Cardiac muscle cell (in vitro differentiated cells and primary cell): ENCODE data around the gene VPS54. TPM values are rescaled to one million over a fixed set of nuclear protein-coding genes. Genes with fewer than 3 reads are reported as not detected.

ENCODE experiments used
- DNase-seq, 2 donors: peaks; one replicate each; pipeline versions ENCODE4 v3.0.0 to v3.0.0-alpha.2; 2010 to 2017; ENCODE audit warnings: low read depth in 1 of 2, low spot score in 1 of 2
- H3K27ac ChIP-seq: fragments of 200-600 bp; sonication (generic); 2 replicates; pipeline ENCODE4 v1.5.1; 2016
- H3K27me3 ChIP-seq: fragments of 200-600 bp; sonication (generic); 2 replicates; pipeline ENCODE4 v1.6.0; 2016; ENCODE audit warnings: control low read depth
- H3K36me3 ChIP-seq: fragments of 200-600 bp; sonication (generic); 2 replicates; pipeline ENCODE4 v1.5.1; 2016; ENCODE audit warnings: control low read depth
- H3K4me1 ChIP-seq: fragments of 200-600 bp; sonication (generic); 2 replicates; pipeline ENCODE4 v1.8.1; 2017; ENCODE audit warnings: low read depth, mild to moderate bottlenecking, mixed run types
- H3K4me3 ChIP-seq: fragments of 200-600 bp; sonication (generic); 2 replicates; pipeline ENCODE4 v1.5.1; 2016; ENCODE audit warnings: mild to moderate bottlenecking
- H3K9me3 ChIP-seq: fragments of 200-600 bp; sonication (generic); 2 replicates; pipeline ENCODE4 v1.5.1; 2017; ENCODE audit warnings: low read depth, mild to moderate bottlenecking, control low read depth
- CTCF ChIP-seq: IDR thresholded peaks from 2 replicates; pipeline ENCODE4 v1.5.1; 2012; ENCODE audit warnings: low read depth, mild to moderate bottlenecking, low read length
- polyA plus RNA-seq: library from polyadenylated mRNA; unstranded; fragments of >200 nt; fragmentation: Nextera tagmentation; extraction: Ambion mirVana; gene quantifications from 2 replicates; pipeline ENCODE4 v1.2.1, GENCODE V29; 2016
- total RNA-seq: library from RNA; depleted of rRNA; stranded (reverse); fragments of >200 nt; gene quantifications from 2 replicates; pipeline ENCODE4 v1.2.3, GENCODE V29; 2016

Gene VPS54
- total and polyA plus RNA-seq, 2 experiments from 2014 or later: 18.7 to 22.4 TPM

- no peak overlapping the region for H3K4me3 ChIP-seq
- no peak for TF ChIP-seq CTCF
- DNase-seq: no peak
- H3K27ac ChIP-seq: no peak overlapping the region
- H3K4me1 ChIP-seq: peaks cover 2% of the 10 kb centered on the region
- H3K9me3 ChIP-seq: no peaks in the 10 kb centered on the region
- no peaks in the 10 kb centered on the region for H3K36me3 ChIP-seq
- no peaks in the 10 kb centered on the region for H3K27me3 ChIP-seq
These were observed 4.6 kb downstream of the VPS54 start for GRCh38 chr2:64014628-64015027.

DNA sequence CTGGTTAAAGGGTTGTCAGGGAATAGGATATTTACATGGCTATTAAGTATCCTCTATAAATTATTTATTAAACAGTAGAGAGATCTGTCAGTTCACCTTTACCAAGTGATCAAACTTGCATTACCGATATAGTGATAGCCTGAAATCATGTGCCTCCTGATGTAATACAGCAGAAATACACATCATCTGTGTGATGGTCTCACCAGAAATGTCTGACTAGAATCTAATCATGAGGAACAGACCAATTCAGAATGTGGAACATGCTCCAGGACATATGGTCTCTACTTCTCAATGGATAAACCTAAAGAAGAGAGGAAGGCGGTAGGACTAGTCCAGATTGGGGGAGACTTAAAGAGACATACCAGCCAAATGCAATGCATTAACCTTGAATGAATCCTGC lies 6.2 kb downstream of the VPS54 start:
- H3K27ac ChIP-seq: no peak overlapping the region
- no peak for DNase-seq
- TF ChIP-seq CTCF: no peak
- no peak overlapping the region for H3K4me3 ChIP-seq
- no peaks in the 10 kb centered on the region for H3K4me1 ChIP-seq
- H3K9me3 ChIP-seq: no peaks in the 10 kb centered on the region
- no peaks in the 10 kb centered on the region for H3K27me3 ChIP-seq
- no peaks in the 10 kb centered on the region for H3K36me3 ChIP-seq

- Histone ChIP-seq H3K27ac (no peak overlapping the region), H3K4me1 (no peaks in the 10 kb centered on the region), H3K4me3 (no peak overlapping the region), H3K36me3 (no peaks in the 10 kb centered on the region), H3K27me3 (no peaks in the 10 kb centered on the region), H3K9me3 (no peaks in the 10 kb centered on the region)
- no peak for TF ChIP-seq CTCF
- DNase-seq: no peak
These were observed 7.1 kb downstream of the VPS54 start for GRCh38 chr2:64012115-64012514.

GRCh38 chr2:64008434-64009009 lies 10.7 kb downstream of the VPS54 start:
- no peak for DNase-seq
- Histone ChIP-seq H3K9me3 (no peaks in the 10 kb centered on the region), H3K27ac (no peak overlapping the region), H3K36me3 (no peaks in the 10 kb centered on the region), H3K27me3 (no peaks in the 10 kb centered on the region), H3K4me1 (no peaks in the 10 kb centered on the region), H3K4me3 (no peak overlapping the region)
- no peak for TF ChIP-seq CTCF

GRCh38 chr2:64007924-64008323 lies 11.3 kb downstream of the VPS54 start:
- no peak overlapping the region for H3K4me3 ChIP-seq
- no peaks in the 10 kb centered on the region for H3K4me1 ChIP-seq
- H3K9me3 ChIP-seq: no peaks in the 10 kb centered on the region
- no peaks in the 10 kb centered on the region for H3K36me3 ChIP-seq
- no peaks in the 10 kb centered on the region for H3K27me3 ChIP-seq
- no peak for TF ChIP-seq CTCF
- no peak overlapping the region for H3K27ac ChIP-seq
- no peak for DNase-seq
